GM18873 (cell line): Measurements from ENCODE around the gene SORCS2.

Experiments used
- ATAC-seq: cut with Tn5 transposase; IDR thresholded peaks from one replicate; pipeline ENCODE4 v1.9.1; 2021; ENCODE audit warnings: mild to moderate bottlenecking, moderate library complexity, moderate number of reproducible peaks; ENCODE audit not compliant: unreplicated experiment, low FRiP score

Gene SORCS2

DNA sequence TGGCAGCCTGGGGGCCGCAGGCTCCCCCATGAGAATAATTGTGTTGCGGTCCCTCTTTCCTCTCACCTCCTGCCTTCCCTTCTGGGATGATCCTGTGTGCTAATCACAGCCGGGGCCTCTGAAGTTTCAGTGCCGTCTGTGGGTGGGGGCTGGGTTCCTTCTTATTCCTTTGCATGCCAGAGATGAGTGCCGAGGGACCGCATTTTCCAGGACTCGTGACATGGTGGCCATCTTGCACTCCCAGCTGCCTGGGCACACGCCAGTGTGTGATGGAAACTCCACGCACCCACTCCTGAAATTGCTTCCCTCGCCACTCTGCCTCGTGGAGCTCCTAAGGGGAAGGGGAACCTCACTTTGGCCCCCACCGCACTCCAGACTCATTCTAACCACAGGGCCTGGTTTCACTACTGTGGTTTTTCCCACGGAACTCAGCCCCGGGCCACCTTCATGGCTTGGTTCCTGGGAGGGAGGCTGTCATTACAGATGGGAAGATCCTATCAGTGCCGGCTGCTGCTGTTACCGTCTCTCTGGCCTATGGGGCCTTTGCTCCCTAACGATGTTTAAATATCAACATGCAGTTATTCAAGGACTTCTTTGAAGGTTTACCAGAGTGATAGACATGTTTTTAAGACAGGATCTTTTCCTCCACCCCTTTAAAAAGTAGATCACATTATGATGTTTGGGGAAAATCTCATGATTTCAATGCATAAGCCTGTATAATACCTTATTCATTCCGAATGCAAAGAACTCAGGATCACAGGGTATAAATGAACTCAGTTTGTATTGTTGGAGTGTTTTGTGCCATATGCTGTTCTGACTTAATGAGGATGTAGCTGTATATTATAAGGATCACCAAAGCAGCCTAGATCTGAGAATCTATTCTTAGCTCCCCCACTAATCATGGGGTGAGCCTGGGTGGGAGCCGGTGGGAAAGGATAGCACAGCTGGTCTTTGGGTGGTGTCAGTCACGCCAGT is 89.6 kb downstream of the SORCS2 start:
- no peak for ATAC-seq

DNA sequence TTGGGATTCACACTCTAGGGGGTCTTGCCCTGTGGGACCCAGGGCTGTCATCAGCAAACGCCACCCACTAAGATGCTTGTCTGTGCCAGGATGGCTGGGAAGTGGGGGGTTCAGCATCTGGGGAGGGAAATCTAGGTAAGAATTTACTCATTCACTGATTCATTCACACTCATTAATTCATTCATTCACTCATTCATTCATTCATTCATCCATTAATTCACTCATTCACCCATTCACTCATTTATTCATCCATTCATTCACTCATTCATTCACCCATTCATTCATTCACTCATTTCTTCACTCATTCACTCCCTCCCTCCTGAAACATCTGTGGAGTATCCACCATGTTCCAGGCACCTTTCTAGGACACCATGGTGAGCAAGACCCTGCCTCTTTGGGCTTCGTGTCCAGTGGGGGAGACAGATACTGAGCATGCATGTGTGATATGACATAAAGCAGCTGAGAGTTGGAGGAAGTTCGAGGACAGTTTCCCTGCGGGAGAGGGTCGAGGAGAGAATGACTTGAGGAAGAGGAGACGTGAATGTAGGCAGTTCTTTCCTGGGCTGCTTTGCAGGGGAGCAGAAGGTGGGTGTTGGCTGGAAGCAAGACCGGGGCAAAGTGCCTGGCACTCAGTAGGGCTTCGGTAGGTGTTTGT is 90.6 kb downstream of the SORCS2 start:
- ATAC-seq, result no peak

DNA sequence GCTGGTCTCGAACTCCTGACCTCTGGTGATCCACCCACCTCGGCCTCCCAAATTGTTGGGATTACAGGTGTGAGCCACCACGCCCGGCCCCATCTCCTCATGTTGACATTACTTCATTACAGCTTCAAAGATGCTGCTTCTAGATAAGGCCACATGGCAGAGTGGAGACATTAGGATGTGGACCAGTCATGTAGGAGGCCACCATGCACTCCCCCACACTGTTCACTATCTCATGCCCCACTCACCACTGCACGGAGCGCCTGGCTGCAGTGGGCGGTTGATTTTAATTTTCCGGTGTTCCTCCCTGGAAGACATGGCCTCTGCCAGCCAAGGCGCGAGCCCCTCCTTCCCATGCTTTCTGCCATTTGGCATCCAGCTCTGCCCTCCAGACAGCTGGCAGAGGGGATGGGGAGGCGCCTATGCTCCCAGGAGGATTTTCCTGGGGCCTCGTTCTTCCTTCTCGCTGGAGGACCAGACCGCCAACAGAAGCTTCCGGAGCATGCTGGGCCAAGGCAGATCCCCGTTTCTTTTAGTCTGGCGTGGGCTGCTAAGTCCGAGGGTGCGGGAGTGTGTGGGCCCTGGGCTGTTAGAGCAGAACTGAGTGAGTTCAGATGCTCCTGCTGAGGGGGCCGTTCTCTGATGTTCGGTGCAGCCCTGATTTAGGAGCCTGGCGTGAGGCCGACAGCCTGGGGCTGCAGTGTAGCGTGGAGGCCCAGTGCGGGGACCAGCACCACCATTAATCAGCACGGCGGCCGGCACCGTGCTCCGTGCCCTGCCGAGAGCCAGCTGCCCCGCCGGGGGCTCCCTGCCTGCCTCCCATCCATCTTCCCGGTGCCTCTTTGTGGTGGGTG is 93.1 kb downstream of the SORCS2 start:
- no peak for ATAC-seq

DNA sequence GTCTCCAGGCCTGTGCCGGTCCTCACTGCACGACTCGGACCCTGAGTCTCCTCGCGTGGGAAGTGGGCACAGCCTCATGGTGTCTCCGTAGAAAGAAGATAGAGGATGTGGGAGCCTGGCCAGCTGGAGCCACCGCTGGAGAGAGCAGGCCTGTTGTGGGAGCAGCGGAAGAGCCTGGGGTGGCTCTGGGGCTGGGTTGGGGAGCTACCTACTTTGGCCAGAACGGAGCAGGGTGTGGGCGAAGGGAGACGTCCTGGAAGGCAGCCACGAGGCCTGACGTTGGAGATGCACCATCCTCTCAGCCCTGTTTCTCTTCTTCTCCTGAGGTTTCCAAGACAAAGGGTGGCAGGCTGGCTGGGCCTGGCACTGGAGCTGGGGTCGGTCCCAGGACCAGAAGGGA is 93.8 kb downstream of the SORCS2 start:
- no peak for ATAC-seq

DNA sequence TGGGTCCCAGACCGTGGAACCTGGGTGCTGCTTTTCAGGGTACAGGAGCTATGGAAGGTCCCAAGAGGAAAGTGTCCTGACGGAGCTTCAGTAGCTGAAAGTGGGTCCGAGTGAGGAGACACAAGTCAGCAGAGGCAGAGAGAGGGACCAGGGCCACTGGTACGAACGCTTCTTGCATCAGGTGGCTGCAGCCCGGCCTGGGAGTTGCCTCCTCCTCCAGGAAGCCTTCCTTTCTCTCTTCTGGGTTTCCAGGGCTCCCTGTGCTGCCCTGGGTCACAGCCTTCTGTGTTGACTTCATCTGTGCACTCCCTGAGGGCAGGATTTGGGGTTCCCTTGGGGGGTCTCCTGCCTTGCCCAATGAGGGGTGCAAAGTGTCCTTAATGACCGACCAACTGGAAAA is 94.5 kb downstream of the SORCS2 start:
- no peak for ATAC-seq

GRCh38 chr4:7287274-7287917 is 95.1 kb downstream of the SORCS2 start:
- no peak for ATAC-seq

GRCh38 chr4:7287918-7288280 is 95.6 kb downstream of the SORCS2 start:
- ATAC-seq, result no peak

DNA sequence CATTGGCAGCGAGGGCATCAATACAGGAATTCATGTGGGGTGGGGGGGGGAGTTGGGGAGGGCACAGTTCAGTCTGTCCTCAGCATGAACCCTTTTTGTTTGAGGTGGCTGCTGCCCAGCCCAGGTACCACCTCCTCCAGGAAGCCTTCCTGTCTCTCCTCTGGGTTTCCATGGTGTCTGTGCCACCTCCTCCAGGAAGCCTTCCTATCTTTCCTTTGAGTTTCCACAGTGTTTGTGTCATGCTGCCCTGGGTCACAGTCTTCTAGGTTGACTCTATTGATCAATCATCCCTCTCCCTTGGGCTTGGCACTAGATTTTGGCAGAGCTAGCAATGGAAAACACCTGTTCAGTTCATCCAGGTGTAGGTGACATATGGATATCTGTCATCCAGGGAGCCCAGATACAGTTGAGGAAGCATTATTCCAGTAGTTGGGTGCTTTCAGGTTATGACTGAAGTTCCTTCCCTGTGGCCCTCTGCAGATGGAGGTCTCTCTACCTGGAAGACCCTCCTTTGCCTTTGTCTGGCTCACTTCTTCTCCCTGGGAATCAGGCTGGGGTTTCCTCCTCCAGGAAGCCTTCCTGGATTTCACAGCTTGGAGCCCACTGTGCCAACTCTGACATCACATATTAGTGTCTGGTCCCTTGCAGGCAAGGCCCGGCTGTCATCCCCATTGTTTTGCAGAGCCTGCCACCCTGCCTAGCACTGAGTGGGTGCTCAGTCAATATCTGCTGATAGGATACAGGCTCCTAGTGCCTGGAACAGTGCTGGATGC is 96.6 kb downstream of the SORCS2 start:
- ATAC-seq, result no peak

GRCh38 chr4:7289589-7289988 is 97.3 kb downstream of the SORCS2 start:
- no peak for ATAC-seq

DNA sequence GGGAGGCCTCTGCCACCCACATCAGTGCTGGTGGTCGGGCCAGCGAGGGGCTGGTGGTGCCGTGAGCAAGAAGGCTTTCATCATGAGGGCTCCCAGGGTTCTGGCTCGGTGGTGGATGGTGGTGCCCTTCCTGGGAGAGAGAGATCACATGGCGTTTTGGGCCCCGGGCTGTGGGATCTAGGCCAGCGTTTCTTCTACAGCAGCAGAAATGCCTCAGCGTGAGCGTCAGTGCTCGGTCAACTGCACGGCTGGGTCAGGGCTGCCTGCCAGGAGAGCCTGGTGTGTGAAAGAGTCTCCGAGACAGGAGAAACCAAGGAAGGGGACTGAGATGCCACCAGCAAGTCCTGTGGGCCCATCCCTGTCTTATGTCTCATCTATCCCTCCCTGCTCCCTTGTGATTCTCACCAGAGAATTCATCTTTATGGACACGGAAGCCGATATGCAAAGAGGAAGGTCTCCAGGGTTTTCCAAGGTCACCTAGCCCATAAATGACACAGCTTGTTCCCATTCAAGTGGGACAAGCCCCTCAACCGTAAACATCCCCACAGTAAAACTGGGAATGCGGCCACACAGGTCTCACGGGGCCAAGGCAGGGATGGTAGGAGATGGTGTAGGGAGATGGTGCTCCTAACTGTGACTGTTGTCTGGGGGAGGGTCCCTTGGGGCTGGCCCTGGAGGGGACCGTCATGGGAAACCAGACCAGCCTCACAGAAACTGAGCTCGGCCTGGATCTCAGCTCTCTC is 99.2 kb downstream of the SORCS2 start:
- no peak for ATAC-seq

DNA sequence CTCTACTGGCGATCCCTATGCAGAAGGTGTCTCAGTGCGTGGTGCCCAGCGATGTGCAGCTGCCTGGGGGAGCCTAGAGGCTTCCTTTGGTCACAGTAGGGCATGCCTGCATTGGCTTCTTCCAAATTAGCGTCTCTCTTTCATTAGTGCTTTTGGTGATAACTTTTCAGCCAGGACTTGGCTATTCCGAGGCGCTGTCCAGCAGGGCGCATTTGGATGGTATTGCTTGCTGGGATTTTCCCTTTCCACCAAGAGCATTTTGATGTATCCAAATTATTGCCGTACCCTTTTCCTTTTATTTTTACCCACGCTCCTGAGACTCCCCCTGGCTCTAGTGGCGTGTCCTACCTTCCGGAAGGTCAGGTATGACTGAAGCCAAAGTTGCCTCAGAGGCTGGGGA is 101.4 kb downstream of the SORCS2 start:
- ATAC-seq, result no peak

DNA sequence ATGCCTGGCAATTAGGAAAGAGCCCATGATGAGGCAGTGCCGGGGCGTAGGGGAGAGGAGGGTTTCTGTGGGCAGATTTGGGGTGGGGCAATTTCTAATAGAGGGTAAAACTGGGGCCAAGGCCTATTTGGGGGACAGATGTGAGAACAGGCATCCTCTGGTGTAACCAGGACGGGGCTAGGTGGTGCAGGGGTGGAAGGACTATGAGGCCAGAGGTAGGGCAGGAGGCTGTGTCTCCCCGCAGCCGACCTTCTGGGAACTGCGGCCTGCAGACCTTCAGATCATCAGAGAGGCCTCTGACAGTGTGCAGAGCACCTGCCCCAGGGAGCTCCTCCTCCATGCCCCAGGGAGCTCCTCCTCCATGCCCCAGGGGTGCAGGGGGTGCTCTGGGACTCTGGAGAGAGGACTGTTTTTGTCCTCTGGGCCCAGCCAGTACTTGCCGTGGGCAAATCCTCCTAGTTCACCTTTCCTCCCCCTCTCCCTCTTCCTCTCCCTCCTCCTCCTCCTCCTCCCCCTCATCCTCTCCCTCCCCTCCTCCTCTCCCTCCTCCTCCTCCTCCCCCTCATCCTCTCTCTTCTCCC is 101.9 kb downstream of the SORCS2 start:
- no peak for ATAC-seq

DNA sequence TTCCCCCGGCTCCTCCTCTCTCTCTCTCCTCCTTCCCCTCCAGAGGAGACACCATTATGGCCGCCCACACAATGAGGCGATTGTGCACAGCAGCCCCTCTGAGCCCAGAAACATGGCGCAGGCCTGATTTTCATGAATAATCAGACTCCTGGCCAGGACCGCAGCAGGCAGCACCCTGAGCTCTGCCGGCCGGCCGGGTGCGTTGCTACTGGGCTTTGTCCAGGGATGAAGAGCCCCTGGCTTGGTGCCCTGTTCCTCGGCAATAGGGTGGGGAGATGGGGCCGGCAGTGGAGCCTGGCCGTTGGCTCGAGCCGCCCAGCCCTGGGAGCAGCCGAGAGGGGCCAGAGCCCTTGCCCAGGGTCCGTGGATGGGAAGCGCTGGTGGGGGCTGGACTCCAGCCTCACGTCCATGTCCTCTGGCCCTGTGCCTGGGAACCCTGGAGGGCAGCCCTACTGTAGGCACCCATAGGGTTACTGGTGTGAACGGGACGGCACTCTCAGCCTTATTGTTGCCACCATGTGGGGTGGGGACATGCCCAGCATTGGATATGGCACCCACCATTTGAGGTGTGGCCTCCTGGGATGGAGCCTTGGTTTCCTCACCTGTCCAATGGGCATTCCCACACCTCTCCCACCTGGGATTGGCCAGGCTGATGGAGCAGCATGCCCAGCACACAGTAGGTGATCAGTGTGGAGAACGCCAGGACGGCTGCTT is 103.0 kb downstream of the SORCS2 start:
- ATAC-seq, result no peak

DNA sequence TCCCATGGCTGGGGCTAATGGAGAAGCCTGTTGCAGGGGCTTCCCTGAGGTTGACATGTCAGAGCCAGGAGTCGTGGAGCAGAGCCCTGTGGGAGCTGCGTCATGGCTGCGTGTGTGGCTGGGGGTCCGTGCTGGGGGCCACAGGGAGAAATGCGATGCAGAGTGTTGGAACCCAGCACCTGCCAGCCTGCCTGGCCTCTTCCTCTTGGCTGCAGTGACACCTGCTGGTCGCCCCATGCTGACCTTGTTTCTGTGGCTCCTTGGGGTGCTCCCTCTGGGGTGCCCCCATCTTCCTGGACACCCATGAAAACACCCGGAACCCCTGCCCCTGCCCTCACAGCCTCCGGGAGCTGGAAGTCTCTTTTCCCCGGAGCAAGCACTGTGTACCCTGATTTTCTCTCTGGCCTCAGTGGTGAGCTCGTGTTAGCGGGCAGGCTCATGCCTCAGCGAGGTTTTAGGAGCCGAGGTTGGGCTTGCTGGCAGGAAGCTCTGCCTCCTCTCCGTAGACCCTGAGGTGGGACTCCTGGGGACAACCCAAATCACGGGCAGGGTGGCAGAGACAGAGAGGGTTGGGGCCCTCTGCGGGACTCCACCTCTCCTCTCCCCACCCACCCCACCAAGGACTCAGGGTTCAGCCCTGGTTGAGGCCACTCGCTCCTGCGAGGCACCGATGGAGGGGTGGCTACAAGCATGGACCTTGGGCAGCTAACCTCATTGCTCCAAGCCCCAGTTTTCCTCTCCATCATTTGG is 103.7 kb downstream of the SORCS2 start:
- no peak for ATAC-seq

DNA sequence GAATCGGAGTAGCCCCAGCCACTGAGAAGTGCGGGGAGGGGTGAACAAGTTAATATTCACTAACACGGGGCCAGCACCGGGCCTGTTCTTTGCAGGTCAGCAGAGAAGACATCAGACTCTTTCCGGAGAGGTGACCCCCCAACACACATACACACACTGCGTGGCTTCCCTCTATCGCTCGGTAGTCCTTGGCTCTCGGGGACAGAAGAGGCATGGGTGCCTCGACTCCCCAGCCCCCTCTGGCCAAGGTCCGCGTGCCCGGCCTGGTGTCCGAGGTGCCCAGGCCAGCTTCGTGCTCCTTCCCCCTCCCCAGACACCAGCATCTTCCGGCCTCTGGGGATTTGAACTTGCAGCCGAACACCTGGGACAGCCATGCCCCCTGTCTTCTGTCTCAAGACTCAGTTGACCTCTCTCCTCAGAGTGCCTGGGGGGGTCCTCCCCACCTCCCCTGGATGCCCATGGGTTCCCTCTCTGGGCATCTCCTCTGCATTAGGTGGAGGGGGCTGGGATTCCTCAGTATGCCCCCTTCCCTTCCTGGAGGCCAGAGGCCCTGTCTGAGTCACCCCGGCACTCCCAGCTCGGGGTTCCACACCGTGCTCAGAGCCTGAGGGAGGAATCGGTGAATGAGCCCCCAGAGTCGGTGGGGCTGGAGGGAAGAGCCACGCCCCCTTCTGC is 104.5 kb downstream of the SORCS2 start:
- ATAC-seq, result no peak

DNA sequence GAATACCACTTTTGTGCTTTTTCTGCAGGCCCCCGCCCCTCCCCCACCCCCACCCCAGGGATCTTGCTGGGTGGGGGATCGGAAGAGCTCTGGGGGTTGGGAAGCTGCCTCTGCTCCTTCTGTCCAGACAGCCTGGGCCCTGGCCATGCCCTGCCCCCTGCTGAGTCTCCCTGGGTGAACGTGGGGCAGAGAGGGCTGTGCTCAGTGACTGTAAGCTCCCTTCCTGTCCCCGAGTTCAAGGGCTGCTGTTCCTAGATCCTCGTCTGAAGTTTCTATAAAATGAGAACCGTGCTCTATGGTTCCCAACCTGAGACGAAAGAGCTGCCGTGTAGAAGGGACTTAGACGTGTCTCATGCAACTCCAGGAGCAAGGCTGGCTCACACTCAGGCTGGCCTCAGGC is 105.0 kb downstream of the SORCS2 start:
- no peak for ATAC-seq

DNA sequence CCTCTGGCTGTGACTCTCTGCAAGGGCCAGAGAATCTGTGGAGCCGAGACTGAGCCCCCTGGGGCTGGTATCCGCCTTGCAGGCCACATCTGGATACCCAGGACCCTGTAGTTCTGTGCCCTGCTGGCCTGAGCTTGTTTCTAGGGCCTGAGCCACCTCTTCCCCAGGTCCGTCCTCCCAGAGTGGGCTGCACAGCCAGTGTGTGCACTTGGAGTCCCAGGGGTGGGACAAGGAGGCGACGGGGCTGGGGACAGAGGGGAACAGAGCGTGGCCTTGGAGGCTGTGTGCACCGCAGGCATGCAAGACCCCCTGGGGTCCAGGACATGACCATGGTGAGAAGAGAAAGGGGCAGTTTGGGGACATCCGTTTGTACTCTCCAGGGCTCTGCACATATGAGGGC is 105.5 kb downstream of the SORCS2 start:
- ATAC-seq, result no peak
